ENCODE data around the gene NUP210L. TPM values are rescaled to one million over a fixed set of nuclear protein-coding genes. Genes with fewer than 3 reads are reported as not detected.

Gene NUP210L
- total and polyA plus RNA-seq, 8 donors, result 0.02 to 0.06 (median 0.05) TPM; not detected in 4

GRCh38 chr1:153951183-153951582 is 203.7 kb downstream of the NUP210L start:
- no peaks in the 10 kb centered on the region for H3K9me3 ChIP-seq
- FAIRE-seq (no peak), ATAC-seq (no peak), DNase-seq (peak in 1 of 6 donors; percentile 34)
- H3K4me3 ChIP-seq, result no peak overlapping the region
- peaks cover 0 to 3% (median 0%) of the 10 kb centered on the region in 3 donors for H3K4me1 ChIP-seq
- no peak overlapping the region for H3K27ac ChIP-seq
- no peak for TF ChIP-seq CTCF (IDR thresholded peaks at IDR 0.05)
- intact Hi-C loops (cut with DNase I), result no loop called here
- 90 to 92% methylated on average over 11 of the region's 11 CpGs for WGBS, 2 donors
- H3K36me3 ChIP-seq, result peaks cover 0 to 39% (median 6%) of the 10 kb centered on the region in 3 donors
- no peaks in the 10 kb centered on the region for H3K27me3 ChIP-seq

- ATAC-seq, result peak; percentile 90 to 93 (median 91)
- Histone ChIP-seq H3K36me3 (peaks cover 0 to 29% (median 0%) of the 10 kb centered on the region in 3 donors), H3K9me3 (no peaks in the 10 kb centered on the region), H3K27me3 (no peaks in the 10 kb centered on the region), H3K27ac (peak within 1 kb of the TSS; percentile 76 to 93 (median 89)), H3K4me1 (no peaks in the 10 kb centered on the region), H3K4me3 (peak within 1 kb of the TSS; percentile 85 to 97 (median 94))
- DNase-seq, result peak; percentile 78 to 93 (median 85)
- peak; percentile 89 to 96 (median 96) for TF ChIP-seq CTCF (IDR thresholded peaks at IDR 0.05)
- WGBS, 2 donors, result 9 to 11% methylated on average over 23 to 28 of the region's 28 CpGs
- FAIRE-seq, result no peak
- intact Hi-C loops (cut with DNase I), result loop anchor here in 1 of 3 donors (10.0 kb wide), 2 partner anchors 122 to 152 kb away; no protein-coding TSS in a partner anchor
Measured at GRCh38 chr1:153946622-153947241, 208.1 kb downstream of the NUP210L start, which contains the start of gene DENND4B. Gene DENND4B (minus strand): TSS chr1:153946718. CDS start chr1:153944374, 2,344 bp downstream.

GRCh38 chr1:153945795-153946621 is 208.9 kb downstream of the NUP210L start:
- Histone ChIP-seq H3K4me3 (peak overlapping the region; percentile 85 to 97 (median 94)), H3K27ac (peak overlapping the region; percentile 76 to 93 (median 89)), H3K27me3 (no peaks in the 10 kb centered on the region), H3K4me1 (no peaks in the 10 kb centered on the region), H3K9me3 (no peaks in the 10 kb centered on the region), H3K36me3 (peaks cover 0 to 22% (median 0%) of the 10 kb centered on the region in 3 donors)
- no peak for FAIRE-seq
- peak; percentile 65 to 89 (median 82) for DNase-seq
- intact Hi-C loops (cut with DNase I), result loop anchor here in 1 of 3 donors (10.0 kb wide), 2 partner anchors 121 to 151 kb away; no protein-coding TSS in a partner anchor
- no peak for TF ChIP-seq CTCF (IDR thresholded peaks at IDR 0.05)
- WGBS, 2 donors, result 0 to 1% methylated on average over 43 to 95 of the region's 95 CpGs
- peak; percentile 70 to 89 (median 79) for ATAC-seq

- intact Hi-C loops (cut with DNase I), result loop anchor here in 1 of 3 donors (10.0 kb wide), 2 partner anchors 120 to 150 kb away; no protein-coding TSS in a partner anchor
- DNase-seq (peak in 2 of 6 donors; percentile 57 to 67), FAIRE-seq (no peak)
Measured at GRCh38 chr1:153945131-153945794, 209.6 kb downstream of the NUP210L start.

More at GRCh38 chr1:153945131-153945794, 209.6 kb downstream of the NUP210L start:
- no peaks in the 10 kb centered on the region for H3K27me3 ChIP-seq
- no peaks in the 10 kb centered on the region for H3K4me1 ChIP-seq
- peak overlapping the region; percentile 85 to 97 (median 94) for H3K4me3 ChIP-seq
- no peak for TF ChIP-seq CTCF (IDR thresholded peaks at IDR 0.05)
- 35 to 36% methylated on average over 12 of the region's 12 CpGs for WGBS, 2 donors
- peak overlapping the region; percentile 76 to 93 (median 89) for H3K27ac ChIP-seq
- peak; percentile 2 to 47 (median 20) for ATAC-seq
- H3K9me3 ChIP-seq, result no peaks in the 10 kb centered on the region
- H3K36me3 ChIP-seq, result peaks cover 0 to 15% (median 0%) of the 10 kb centered on the region in 3 donors

Data from pancreas (tissue), 10 donors.